Stimulated activated CD8-positive, alpha-beta memory T cell treated with anti-CD3 and anti-CD28 coated beads, Interleukin-7, amount 100 ng/mL, for 48 hours (primary cell): ENCODE measurements around the gene INSR.
"Not testable (repeated sequence)": the region's sequence is repeated elsewhere in the genome, so short reads cannot be mapped to it uniquely, and the experiment has no call there.

Source experiments
- DNase-seq, 2 donors: peaks; one replicate each; pipeline ENCODE4 v3.0.0-alpha.2; 2020; ENCODE audit warnings: low read depth in 1 of 2; ENCODE audit errors: extremely low read depth in 1 of 2

Gene INSR

GRCh38 chr19:7147119-7147675, 147.0 kb downstream of the INSR start:
- DNase-seq, result not testable (repeated sequence)

- not testable (repeated sequence) for DNase-seq
Measured at GRCh38 chr19:7146086-7146485, 148.1 kb downstream of the INSR start.

DNA sequence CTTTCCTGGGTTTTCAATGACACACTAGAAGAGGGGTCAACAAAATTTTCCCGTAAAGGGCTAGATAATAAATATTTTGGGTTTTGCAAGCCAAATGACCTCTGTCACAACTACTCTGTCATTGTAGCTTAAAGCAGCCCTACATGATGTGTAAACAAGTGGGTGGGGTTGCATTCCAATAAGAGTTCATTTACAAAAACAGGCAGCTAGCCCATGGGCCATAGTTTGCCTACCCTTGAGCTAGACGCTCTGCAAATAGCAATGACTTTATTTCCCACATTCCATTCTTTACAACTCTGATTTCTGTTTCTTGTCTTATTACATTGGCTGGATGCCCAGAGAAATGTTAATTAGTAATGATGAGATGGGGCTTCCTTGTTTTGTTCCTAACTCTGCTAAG, 148.7 kb downstream of the INSR start:
- no peak for DNase-seq

DNA sequence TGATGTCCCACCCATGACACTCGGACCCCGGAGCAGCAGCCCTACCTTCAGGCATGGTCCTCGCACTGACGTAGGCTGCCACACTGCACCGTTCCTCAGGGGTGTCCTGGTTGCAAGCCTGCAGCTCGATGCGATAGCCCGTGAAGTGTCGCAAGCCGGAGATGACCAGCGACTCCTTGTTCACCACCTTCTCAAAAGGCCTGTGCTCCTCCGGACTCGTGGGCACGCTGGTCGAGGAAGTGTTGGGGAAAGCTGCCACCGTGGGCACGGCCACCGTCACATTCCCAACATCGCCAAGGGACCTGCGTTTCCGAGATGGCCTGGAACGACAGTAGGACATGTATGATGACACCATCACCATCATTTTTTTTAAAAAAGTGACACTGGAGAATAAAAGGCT, 151.4 kb downstream of the INSR start:
- DNase-seq, result no peak

- no peak for DNase-seq
Measured at GRCh38 chr19:7140137-7140536, 154.1 kb downstream of the INSR start.

DNA sequence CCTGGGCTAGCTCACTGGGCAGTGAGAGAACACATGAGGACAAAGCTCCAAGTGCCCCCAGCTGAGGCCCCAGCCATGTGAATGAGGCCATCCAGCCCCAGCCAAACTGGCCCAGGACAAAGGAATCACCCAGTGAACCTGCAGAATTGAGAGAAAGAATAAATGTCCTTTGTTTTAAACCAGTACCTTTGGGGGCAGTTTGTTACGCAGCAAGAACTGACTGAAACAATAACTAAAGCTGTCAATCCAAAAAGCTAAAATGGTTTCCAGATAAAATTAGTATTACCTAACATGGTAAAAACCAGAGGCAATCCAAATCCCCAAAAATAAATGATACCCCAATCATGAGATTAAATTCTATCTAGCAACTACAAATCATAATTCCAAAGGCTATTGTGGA, 155.1 kb downstream of the INSR start:
- no peak for DNase-seq

GRCh38 chr19:7138402-7138801, 155.8 kb downstream of the INSR start:
- DNase-seq, result no peak

DNA sequence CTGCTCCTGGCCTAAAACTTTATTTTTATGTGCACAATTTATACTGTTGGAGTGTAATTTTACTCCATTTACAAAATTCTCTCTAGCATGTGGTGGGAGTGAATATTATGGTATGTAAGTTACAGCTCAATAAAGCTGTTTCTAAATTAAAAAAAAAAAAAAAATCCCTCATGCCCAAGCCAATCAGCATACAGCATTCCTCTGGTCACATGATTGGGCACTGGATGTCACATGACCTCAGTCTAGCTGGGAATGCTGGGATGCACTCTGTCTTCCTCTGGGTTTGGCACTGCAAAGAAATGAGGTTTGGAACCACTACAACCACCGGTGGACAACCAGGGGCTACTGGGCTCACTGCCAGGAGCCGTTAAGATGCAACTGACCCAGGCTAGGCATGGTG, 157.1 kb downstream of the INSR start:
- DNase-seq, result no peak

DNA sequence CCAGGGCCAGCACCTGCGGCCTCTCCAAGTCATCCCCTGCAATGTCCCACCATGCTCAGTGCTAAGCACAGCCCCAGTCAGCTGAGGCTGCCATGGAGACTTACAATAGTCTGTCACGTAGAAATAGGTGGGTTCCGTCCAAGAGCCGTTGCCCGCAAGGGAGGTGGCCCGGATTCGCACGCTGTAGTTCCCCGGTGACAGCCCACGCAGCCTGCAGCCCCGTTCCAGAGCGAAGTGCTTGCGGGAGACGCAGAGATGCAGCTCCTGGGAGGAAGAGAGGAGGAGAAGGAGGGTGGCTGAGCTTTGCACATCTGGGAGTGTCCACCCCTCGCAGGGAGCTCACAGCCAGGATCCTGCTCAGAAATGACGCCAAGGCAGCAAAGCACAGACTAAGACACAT, 162.2 kb downstream of the INSR start:
- DNase-seq, result no peak

DNA sequence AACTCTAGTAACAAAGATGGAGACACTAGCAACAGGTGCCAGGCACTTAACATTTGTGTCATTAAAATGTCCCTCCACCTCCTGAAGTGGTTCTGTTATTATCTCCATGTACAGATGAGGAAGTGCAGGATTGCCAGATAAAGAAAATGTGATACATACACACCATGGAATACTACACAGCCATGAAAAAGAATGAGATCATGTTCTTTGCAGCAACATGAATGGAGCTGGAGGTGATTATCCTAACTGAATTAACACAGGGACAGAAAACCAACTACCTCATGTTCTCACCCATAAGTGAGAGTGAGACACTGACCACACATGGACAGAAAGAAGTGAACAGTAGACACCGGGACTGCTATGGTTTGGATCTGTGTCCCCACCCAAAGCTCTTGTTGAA, 164.2 kb downstream of the INSR start:
- no peak for DNase-seq

GRCh38 chr19:7126132-7126531, 168.1 kb downstream of the INSR start:
- no peak for DNase-seq

DNA sequence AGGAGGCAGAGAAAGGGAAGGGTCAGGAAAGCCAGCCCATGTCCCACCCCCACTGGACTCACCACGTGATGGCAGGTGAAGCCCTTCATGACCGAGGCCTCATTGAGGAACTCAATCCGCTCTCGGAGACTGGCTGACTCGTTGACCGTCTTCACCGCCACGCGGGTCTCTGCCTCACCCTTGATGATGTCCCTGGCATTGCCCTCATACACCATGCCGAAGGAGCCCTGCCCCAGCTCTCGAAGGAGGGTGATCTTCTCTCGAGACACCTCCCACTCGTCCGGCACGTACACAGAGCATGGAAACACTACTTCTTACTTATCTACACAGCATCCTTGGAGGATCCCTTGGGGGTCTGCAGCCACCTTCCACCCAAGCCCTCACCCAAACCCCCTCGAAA, 169.0 kb downstream of the INSR start:
- DNase-seq, result no peak

- no peak for DNase-seq
Measured at GRCh38 chr19:7124782-7125181, 169.4 kb downstream of the INSR start.

DNA sequence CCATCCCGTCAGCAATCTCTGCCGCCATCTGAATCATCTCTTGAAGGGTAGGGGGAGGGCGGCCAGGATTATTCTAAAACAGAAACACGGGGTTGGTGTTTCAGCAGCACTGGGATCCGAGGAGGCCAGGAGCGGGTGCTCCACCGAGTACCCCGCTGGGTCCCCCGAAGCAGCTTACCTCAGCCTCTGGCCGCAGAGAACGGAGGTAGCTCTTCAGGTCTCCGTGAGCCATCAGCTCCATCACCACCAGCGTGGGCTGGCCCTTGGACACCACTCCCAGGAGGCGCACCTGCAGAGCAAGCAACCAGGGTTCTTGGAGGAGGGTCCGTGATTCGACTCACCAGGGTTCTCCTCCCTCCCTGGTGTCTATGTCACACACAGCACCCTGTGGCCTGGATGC, 171.5 kb downstream of the INSR start:
- DNase-seq, result no peak

GRCh38 chr19:7120499-7120898, 173.7 kb downstream of the INSR start:
- DNase-seq, result no peak

GRCh38 chr19:7119582-7119981, 174.6 kb downstream of the INSR start:
- no peak for DNase-seq

GRCh38 chr19:7117248-7117647, 177.0 kb downstream of the INSR start:
- DNase-seq, result no peak

- DNase-seq, result no peak
Measured at GRCh38 chr19:7115721-7116120, 178.5 kb downstream of the INSR start.

- no peak for DNase-seq
Measured at GRCh38 chr19:7113233-7113632, 181.0 kb downstream of the INSR start.

DNA sequence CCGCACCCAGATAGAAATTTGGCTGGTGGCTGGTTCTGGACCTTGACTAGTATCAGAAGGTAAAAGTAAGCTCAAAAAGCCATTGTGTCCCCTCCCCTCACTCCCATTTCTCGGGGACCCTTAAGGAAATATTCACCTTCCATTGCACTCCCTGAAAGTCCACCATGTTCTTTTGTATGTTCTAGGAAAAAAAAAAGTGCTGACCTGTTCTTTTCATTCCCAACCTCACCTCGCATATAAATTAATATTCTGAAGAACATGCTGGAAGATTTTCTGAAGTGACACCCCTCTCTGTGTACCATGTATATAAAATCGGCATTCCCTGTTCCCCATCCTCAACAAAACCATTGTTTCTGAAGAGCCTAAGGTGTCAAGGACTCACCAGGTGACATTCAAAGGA, 181.5 kb downstream of the INSR start:
- DNase-seq, result no peak

GRCh38 chr19:7109678-7110289, 184.4 kb downstream of the INSR start:
- DNase-seq, result no peak

- no peak for DNase-seq
Measured at GRCh38 chr19:7106711-7107657, 187.2 kb downstream of the INSR start.
